ENCODE measurements around the gene TP53I11.

Gene TP53I11

DNA sequence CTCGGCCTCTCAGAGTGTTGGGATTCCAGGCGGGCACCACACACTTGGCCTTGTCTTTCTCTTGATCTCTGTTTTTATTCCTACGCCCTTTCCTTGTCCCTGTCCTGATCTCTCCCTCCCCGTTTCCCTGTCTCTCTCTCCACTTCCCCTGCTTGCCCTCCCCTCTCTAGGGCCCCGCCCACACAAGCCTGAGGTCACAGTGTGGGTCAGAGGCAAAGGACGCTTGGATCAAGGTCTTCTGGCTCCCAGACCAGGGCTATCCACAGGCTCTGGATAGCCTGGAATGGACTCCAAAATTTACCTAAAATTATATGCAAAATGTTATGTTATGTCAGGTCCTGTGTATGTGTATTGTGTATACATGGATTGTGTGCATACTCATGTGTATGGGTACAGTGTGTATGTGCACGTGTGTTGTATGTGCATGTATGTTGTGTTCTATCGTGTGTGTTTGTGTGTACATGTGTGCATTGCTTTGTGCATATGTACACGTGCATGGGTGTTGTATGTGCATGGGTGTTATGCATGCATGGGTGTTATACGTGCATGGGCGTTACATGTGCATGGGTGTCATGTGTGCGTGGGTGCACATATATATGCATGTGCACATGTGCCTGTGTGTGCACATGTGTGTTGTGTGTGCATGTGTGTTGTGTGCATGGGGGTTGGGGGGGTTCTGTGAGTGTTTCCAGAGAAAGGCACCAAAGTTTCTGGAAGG is 38.3 kb downstream of the TP53I11 start:
- no peak for DNase-seq (ENCODE audit: low spot score)

GRCh38 chr11:44911029-44911814 is 39.5 kb downstream of the TP53I11 start:
- DNase-seq (ENCODE audit: low spot score), result peak; percentile 89

DNA sequence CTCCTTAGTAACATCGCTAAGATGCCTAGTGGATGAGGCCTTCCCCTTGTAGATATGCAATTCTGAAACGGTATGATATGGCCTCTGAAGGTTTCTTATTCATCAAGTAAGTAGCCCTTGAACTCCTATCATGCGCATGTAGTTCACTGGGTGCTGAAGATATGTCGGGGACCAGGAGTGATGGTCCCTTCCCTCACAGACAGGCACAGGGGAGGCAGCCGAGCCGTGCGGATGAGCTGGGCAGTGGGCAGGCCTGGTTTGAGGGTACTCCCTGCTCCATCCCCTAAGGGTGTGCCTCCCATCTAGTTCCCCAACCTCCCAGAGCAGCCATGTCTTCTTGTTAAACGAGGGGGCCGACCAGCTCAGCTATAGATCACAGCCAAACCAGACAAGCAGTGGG is 40.1 kb downstream of the TP53I11 start:
- no peak for DNase-seq (ENCODE audit: low spot score)

DNA sequence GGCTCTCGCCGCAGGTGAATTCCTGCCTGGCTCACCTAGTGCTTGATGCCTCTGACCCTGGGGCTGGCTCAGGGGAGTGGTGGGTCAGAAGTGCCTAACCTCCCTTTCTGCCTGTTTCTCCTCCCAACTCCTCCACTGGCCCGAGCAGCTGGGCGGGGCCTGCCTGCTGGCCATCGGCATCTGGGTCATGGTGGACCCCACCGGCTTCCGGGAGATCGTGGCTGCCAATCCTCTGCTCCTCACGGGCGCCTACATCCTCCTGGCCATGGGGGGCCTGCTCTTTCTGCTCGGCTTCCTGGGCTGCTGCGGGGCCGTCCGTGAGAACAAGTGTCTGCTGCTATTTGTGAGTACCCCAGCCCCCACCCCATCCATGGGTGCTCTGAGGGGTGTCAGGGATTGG is 41.1 kb downstream of the TP53I11 start:
- DNase-seq (ENCODE audit: low spot score), result no peak

GRCh38 chr11:44906649-44907048 is 44.0 kb downstream of the TP53I11 start:
- no peak for DNase-seq (ENCODE audit: low spot score)

- DNase-seq (ENCODE audit: low spot score), result peak; percentile 60
Observed at GRCh38 chr11:44905131-44905866, 45.4 kb downstream of the TP53I11 start.

GRCh38 chr11:44904261-44905020 is 46.2 kb downstream of the TP53I11 start:
- DNase-seq (ENCODE audit: low spot score), result no peak

- DNase-seq (ENCODE audit: low spot score), result no peak
Observed at GRCh38 chr11:44903518-44903917, 47.2 kb downstream of the TP53I11 start.

- DNase-seq (ENCODE audit: low spot score), result no peak
Observed at GRCh38 chr11:44903035-44903434, 47.6 kb downstream of the TP53I11 start.

- no peak for DNase-seq (ENCODE audit: low spot score)
Observed at GRCh38 chr11:44901786-44902185, 48.9 kb downstream of the TP53I11 start.

DNA sequence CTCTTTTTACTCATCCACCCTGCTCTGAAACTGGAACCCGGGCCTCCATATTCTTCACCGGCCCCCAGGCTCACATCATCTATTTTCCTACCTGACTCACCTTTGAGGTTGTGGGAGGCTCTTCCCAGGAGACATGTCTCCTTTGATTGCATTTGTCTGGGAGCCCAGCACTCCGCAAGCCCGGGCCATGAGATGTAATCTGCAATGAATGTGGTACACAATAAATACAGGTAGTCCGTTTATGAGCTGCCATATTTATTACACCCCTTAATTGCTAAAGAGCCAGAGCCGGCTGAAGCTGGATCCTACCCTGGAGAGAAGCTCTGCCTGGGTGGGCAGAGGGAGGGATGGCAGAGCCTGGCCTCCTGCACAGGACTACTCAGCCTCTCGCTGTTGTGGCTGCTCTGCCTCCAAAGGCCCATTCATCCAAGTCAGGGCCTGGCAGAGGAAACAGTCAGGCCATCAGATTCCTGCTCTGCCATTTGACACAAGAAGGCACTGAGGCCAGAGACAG is 49.5 kb downstream of the TP53I11 start:
- DNase-seq (ENCODE audit: low spot score), result no peak

GRCh38 chr11:44899959-44900358 is 50.7 kb downstream of the TP53I11 start:
- DNase-seq (ENCODE audit: low spot score), result peak; percentile 91

GRCh38 chr11:44893846-44894617 is 56.7 kb downstream of the TP53I11 start:
- DNase-seq (ENCODE audit: low spot score), result peak; percentile 73

DNA sequence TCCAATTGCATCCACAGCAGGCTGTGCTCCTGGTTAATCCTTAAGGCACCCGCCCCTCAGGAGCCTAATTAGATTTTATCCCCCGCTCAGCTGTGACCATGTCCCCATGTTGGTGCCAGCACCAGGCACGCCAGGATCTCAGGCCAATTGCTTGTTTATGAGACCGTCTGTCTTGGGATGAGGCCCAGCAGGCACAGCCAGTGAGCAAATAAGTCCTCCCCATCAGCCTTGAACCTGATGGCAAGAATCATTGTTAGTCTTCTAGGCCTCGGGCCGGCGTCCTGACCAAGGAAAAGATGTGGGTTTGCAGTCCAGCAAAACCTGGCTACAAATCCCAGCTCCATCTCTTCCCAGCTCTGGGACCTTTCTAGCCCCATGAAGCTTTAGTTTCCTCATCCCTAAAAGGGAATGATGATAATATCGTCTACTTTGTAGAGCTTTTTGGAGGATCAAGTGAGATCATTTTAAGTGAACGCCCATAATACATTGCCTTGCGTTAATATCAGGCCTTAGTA is 57.3 kb downstream of the TP53I11 start:
- no peak for DNase-seq (ENCODE audit: low spot score)

DNA sequence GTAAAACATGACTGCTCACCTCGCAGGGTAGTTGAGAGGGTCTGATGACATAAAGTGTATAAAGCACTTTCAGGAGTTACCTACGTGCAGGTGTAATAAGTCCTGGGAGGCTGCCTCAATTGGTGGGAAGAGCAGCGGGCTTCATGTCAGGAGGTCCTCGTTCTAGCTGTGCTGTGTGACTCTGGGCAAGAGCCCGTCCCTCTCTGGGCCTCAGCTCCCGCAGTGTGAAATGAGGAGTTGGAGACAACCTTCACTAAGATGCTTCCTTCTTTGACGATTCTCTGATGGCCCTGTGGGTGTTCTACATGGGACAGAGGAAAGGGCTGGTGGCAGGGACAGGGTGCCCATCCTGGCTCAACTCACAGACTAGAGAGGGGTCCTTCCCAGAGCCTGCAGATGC is 57.8 kb downstream of the TP53I11 start:
- DNase-seq (ENCODE audit: low spot score), result no peak

- DNase-seq (ENCODE audit: low spot score), result no peak
Observed at GRCh38 chr11:44889266-44889665, 61.4 kb downstream of the TP53I11 start.

GRCh38 chr11:44887636-44888035 is 63.0 kb downstream of the TP53I11 start:
- DNase-seq (ENCODE audit: low spot score), result no peak

DNA sequence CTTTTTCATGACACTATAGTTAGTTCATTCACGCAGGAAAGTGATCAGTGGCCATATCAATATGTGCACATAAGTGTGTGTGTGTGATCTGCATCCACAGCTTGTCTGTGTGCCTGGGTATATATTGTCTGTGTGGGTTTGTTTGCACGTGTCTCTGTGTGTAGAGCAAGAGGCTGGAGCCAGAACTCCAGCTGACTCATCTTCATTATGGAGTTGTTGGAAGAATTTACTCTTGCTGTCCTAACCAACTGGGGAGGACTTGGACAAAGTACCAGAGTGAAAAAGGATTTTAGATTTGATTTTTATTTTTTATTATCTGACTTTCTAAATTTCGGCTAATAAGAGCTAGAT is 63.9 kb downstream of the TP53I11 start:
- no peak for DNase-seq (ENCODE audit: low spot score)

GRCh38 chr11:44885919-44886789 is 64.5 kb downstream of the TP53I11 start:
- no peak for DNase-seq (ENCODE audit: low spot score)

All from NAMALWA (cell line).